ENCODE measurements around the gene ITSN2.
"Not testable (repeated sequence)": the region's sequence is repeated elsewhere in the genome, so short reads cannot be mapped to it uniquely, and the experiment has no call there.

Gene ITSN2

DNA sequence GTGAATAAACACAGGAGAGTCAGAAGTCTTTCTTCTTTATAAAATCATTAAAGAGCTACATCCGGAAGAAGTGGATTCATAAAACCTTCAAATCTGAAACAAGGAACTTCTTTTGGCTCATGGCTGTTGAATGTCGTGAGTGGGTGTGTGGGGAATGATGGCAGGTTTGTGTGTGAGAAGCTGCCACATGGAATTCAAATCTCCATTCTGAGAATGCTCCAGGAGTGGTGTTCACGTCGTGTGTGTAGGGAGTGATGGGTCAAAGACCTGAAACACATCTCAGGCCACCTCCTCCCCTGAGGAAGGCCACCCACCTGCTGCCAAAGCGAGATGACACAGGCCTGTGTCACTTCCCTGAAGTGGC, 156.6 kb downstream of the ITSN2 start:
- H3K27ac ChIP-seq (ENCODE audit: low read depth, low read length, severe bottlenecking): no peak overlapping the region
- H3K4me3 ChIP-seq (ENCODE audit: extremely low read depth, insufficient read depth, low read length, poor library complexity, severe bottlenecking): no peak overlapping the region
- peaks cover 4% of the 10 kb centered on the region for H3K36me3 ChIP-seq (ENCODE audit: control insufficient read depth, insufficient read depth, low read length)
- 90 to 100% methylated on average over 2 of the region's 5 CpGs for WGBS, 2 experiments (ENCODE audit: insufficient coverage in 2 of 2)
- no peaks in the 10 kb centered on the region for H3K4me1 ChIP-seq (ENCODE audit: control insufficient read depth, insufficient read depth, low read length, poor library complexity, severe bottlenecking)
- no peaks in the 10 kb centered on the region for H3K9me3 ChIP-seq (ENCODE audit: control insufficient read depth, low read length)

DNA sequence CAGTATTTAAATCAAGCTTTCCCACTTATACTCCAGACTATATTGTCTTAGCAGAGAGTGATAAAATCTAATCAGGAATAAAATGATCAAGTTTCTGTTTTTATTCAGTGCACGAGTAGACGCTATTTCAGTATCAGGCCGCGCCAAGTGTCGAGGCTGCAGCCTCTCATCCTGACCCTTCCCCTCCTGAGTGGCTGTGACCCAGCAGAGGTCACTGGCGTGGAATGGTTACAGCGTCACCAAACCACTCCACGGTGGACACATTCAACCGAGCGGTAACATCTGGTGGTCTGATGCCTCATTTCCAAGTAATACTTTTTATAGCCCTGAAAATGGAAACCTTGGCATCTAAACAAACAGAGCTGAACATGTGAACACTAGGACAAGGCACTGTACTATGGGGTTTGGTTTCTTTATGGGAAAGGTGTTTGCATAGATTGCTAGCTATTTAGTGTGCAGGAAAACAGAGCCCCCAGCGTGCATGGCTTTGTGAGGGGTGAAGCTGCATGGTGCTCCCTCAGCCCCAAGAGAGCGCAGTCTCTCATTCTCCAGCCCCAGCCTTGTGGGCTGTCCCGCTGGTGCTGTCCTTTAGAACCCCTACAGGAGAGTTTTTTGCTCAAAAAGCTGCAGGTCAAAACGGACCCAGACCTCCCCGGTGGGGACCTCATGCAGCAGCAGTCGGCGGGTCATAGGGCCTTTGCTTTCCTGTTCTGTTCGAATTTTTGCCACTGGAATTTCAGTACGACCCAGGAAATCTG, 157.1 kb downstream of the ITSN2 start:
- WGBS, 2 experiments (ENCODE audit: insufficient coverage in 2 of 2): 85 to 89% methylated on average over 16 to 17 of the region's 19 CpGs
- no peaks in the 10 kb centered on the region for H3K9me3 ChIP-seq (ENCODE audit: control insufficient read depth, low read length)
- no peak overlapping the region for H3K27ac ChIP-seq (ENCODE audit: low read depth, low read length, severe bottlenecking)
- H3K36me3 ChIP-seq (ENCODE audit: control insufficient read depth, insufficient read depth, low read length): peaks cover 4% of the 10 kb centered on the region
- H3K4me3 ChIP-seq (ENCODE audit: extremely low read depth, insufficient read depth, low read length, poor library complexity, severe bottlenecking): no peak overlapping the region
- H3K4me1 ChIP-seq (ENCODE audit: control insufficient read depth, insufficient read depth, low read length, poor library complexity, severe bottlenecking): no peaks in the 10 kb centered on the region

DNA sequence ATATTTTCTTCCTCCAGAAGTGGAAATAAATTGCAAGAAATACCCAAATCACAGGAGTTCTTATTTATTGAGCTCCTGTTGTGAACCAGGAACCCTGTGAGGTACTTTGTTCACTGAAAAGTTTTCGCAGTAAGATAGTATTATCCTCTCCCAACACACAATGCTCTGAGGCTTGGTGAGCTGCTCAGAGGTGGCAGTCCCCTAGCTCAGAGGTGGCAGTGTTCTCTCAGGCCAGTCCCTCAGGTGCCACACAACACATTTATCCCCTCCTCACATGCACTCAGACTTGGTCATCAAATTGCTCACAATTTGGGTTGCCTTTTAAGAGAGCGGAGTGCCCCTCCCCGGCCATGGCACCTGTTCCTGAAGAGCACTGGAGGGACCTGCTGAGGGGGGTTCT, 159.5 kb downstream of the ITSN2 start:
- H3K36me3 ChIP-seq (ENCODE audit: control insufficient read depth, insufficient read depth, low read length): peaks cover 4% of the 10 kb centered on the region
- no peaks in the 10 kb centered on the region for H3K4me1 ChIP-seq (ENCODE audit: control insufficient read depth, insufficient read depth, low read length, poor library complexity, severe bottlenecking)
- H3K9me3 ChIP-seq (ENCODE audit: control insufficient read depth, low read length): no peaks in the 10 kb centered on the region
- 94 to 100% methylated on average over 3 of the region's 3 CpGs for WGBS, 2 experiments (ENCODE audit: insufficient coverage in 2 of 2)
- H3K4me3 ChIP-seq (ENCODE audit: extremely low read depth, insufficient read depth, low read length, poor library complexity, severe bottlenecking): no peak overlapping the region
- H3K27ac ChIP-seq (ENCODE audit: low read depth, low read length, severe bottlenecking): no peak overlapping the region

DNA sequence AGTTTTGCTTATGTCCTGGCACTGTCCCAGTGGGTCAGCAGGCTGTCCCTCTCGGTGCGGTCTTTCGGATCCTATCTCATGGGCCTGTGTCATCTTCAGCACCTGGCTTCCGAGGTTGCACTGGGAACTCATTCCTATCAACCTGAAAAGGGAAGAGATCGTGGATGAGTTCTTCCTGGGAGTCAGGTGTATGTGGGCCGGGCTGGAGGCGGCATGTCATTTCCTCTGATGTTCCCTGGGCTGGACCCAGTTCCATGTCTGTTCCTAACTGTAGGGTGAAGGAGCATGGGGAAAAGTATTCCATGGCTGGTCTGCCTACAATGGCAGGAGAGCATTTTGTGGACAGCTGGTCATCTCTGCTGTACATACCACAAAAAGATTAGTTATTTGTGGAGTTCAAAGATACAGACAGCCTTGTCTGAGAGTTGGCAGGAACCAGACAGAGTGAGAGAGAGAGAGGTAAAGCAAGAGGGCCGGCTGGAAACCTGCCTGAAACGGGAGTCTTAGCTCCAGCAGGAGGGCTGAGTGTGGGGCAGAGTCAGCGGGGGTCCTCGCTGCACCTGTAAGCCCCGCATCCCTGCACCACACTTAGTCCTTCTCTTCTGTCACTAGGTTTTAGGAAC, 160.3 kb downstream of the ITSN2 start:
- 88 to 94% methylated on average over 12 of the region's 12 CpGs for WGBS, 2 experiments (ENCODE audit: insufficient coverage in 2 of 2)
- Histone ChIP-seq H3K27ac (ENCODE audit: low read depth, low read length, severe bottlenecking) (no peak overlapping the region), H3K36me3 (ENCODE audit: control insufficient read depth, insufficient read depth, low read length) (peaks cover 4% of the 10 kb centered on the region)

DNA sequence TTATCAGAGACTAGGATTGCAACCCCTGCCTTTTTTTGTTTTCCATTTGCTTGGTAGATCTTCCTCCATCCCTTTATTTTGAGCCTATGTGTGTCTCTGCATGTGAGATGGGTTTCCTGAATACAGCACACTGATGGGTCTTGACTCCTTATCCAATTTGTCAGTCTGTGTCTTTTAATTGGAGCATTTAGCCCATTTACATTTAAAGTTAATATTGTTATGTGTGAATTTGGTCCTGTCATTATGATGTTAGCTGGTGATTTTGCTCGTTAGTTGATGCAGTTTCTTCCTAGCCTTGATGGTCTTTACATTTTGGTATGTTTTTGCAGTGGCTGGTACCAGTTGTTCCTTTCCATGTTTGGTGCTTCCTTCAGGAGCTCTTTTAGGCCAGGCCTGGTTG, 163.1 kb downstream of the ITSN2 start:
- H3K36me3 ChIP-seq (ENCODE audit: control insufficient read depth, insufficient read depth, low read length); H3K4me1 ChIP-seq (ENCODE audit: control insufficient read depth, insufficient read depth, low read length, poor library complexity, severe bottlenecking); H3K4me3 ChIP-seq (ENCODE audit: extremely low read depth, insufficient read depth, low read length, poor library complexity, severe bottlenecking); H3K27ac ChIP-seq (ENCODE audit: low read depth, low read length, severe bottlenecking); H3K9me3 ChIP-seq (ENCODE audit: control insufficient read depth, low read length): not testable (repeated sequence)
- WGBS, 2 experiments (ENCODE audit: insufficient coverage in 2 of 2): no CpG with 5 or more reads among the region's 1 CpG

More for the DNA sequence above, 160.3 kb downstream of the ITSN2 start:
- Histone ChIP-seq H3K9me3 (ENCODE audit: control insufficient read depth, low read length) (no peaks in the 10 kb centered on the region), H3K4me3 (ENCODE audit: extremely low read depth, insufficient read depth, low read length, poor library complexity, severe bottlenecking) (no peak overlapping the region), H3K4me1 (ENCODE audit: control insufficient read depth, insufficient read depth, low read length, poor library complexity, severe bottlenecking) (no peaks in the 10 kb centered on the region)

DNA sequence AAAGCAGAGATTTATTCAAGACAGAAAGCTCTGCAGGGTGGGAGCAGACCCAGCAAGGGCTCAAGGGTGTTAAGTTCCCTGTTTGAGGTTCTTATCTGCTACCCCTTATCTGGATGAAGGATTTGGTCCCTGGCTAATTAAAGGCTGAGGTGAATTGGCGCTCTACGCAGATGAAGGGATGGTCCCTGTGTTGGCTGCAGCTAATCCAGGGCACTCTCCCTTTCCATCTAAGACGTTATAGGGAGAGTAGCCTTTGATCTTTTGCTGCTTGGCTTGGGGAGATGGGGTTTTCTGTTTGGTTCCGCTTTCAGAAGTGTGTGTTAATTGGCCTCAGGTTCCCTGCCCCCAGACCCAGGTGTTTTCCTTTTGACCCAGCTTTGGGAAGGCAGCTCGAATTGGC, 168.5 kb downstream of the ITSN2 start:
- Histone ChIP-seq H3K4me3 (ENCODE audit: extremely low read depth, insufficient read depth, low read length, poor library complexity, severe bottlenecking) (no peak overlapping the region), H3K9me3 (ENCODE audit: control insufficient read depth, low read length) (no peaks in the 10 kb centered on the region), H3K36me3 (ENCODE audit: control insufficient read depth, insufficient read depth, low read length) (no peaks in the 10 kb centered on the region), H3K4me1 (ENCODE audit: control insufficient read depth, insufficient read depth, low read length, poor library complexity, severe bottlenecking) (no peaks in the 10 kb centered on the region), H3K27ac (ENCODE audit: low read depth, low read length, severe bottlenecking) (no peak overlapping the region)
- WGBS, 2 experiments (ENCODE audit: insufficient coverage in 2 of 2): 86 to 96% methylated on average over 1 to 3 of the region's 5 CpGs

DNA sequence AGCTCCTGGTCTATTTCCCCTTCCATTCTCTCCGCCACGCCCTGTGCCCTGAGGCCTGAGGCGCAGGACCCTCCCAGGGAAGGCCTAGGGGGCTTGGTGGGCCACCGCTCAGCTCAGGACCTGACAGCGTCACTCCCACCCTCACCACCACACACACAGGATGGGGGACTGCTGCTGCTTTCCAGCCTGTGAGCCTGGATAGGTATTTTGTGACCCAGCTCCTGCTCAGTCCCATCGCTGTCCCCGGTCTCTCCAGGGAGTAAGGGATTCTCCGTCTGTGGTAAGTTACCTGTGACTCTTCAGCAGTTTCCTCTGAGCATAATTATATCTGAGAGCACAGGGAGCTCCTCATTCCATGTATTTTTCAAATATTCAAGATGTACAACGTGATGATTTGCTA, 169.2 kb downstream of the ITSN2 start:
- Histone ChIP-seq H3K4me1 (ENCODE audit: control insufficient read depth, insufficient read depth, low read length, poor library complexity, severe bottlenecking) (no peaks in the 10 kb centered on the region), H3K4me3 (ENCODE audit: extremely low read depth, insufficient read depth, low read length, poor library complexity, severe bottlenecking) (no peak overlapping the region), H3K36me3 (ENCODE audit: control insufficient read depth, insufficient read depth, low read length) (no peaks in the 10 kb centered on the region), H3K27ac (ENCODE audit: low read depth, low read length, severe bottlenecking) (no peak overlapping the region), H3K9me3 (ENCODE audit: control insufficient read depth, low read length) (no peaks in the 10 kb centered on the region)
- WGBS, 2 experiments (ENCODE audit: insufficient coverage in 2 of 2): 90 to 95% methylated on average over 7 to 8 of the region's 9 CpGs

DNA sequence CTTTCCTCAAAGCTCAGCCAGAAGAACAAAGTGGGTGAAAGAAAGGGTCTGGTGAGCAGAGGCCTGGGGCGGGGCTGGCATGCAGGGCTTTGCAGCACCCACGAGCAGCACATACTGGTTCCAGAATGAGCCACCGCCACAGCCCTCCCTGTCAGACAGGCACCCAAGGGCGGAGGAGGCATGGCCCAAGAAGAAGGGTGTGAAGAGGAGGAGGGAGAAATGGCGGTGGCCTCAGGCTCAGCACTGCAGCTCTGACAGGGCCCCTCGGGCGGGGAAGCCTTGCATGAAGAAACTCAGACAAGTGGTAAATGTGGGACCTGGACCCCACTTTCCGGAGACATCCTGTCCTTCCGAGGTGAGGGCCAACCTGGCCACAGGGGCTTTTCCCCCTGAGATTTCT, 169.8 kb downstream of the ITSN2 start:
- Histone ChIP-seq H3K36me3 (ENCODE audit: control insufficient read depth, insufficient read depth, low read length) (no peaks in the 10 kb centered on the region), H3K27ac (ENCODE audit: low read depth, low read length, severe bottlenecking) (no peak overlapping the region), H3K4me1 (ENCODE audit: control insufficient read depth, insufficient read depth, low read length, poor library complexity, severe bottlenecking) (no peaks in the 10 kb centered on the region), H3K9me3 (ENCODE audit: control insufficient read depth, low read length) (no peaks in the 10 kb centered on the region), H3K4me3 (ENCODE audit: extremely low read depth, insufficient read depth, low read length, poor library complexity, severe bottlenecking) (no peak overlapping the region)
- 91 to 93% methylated on average over 6 to 8 of the region's 9 CpGs for WGBS, 2 experiments (ENCODE audit: insufficient coverage in 2 of 2)

DNA sequence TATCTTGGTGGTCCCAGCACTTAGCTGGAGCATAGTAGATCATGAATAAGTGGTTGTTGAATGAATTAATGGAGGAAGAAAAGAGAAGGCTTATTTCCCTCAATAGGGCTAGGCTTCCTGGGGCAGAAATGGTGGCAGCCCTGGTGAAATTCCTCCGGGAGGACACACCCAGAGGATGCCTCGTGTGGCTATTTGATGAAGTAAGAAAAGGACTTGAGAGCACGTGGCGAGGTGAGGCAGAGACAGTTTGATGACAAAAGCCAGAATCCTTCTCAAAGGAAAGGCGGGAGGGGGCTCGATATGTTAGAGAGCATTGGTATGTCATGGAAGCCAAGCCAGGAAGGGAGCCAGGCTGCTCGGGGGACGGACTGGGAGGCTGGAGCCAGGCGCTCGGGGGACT, 170.8 kb downstream of the ITSN2 start:
- H3K27ac ChIP-seq (ENCODE audit: low read depth, low read length, severe bottlenecking): no peak overlapping the region
- H3K9me3 ChIP-seq (ENCODE audit: control insufficient read depth, low read length): no peaks in the 10 kb centered on the region
- H3K4me1 ChIP-seq (ENCODE audit: control insufficient read depth, insufficient read depth, low read length, poor library complexity, severe bottlenecking): no peaks in the 10 kb centered on the region
- H3K4me3 ChIP-seq (ENCODE audit: extremely low read depth, insufficient read depth, low read length, poor library complexity, severe bottlenecking): no peak overlapping the region
- H3K36me3 ChIP-seq (ENCODE audit: control insufficient read depth, insufficient read depth, low read length): no peaks in the 10 kb centered on the region
- WGBS, 2 experiments (ENCODE audit: insufficient coverage in 2 of 2): 88% methylated on average over 10 of the region's 10 CpGs

DNA sequence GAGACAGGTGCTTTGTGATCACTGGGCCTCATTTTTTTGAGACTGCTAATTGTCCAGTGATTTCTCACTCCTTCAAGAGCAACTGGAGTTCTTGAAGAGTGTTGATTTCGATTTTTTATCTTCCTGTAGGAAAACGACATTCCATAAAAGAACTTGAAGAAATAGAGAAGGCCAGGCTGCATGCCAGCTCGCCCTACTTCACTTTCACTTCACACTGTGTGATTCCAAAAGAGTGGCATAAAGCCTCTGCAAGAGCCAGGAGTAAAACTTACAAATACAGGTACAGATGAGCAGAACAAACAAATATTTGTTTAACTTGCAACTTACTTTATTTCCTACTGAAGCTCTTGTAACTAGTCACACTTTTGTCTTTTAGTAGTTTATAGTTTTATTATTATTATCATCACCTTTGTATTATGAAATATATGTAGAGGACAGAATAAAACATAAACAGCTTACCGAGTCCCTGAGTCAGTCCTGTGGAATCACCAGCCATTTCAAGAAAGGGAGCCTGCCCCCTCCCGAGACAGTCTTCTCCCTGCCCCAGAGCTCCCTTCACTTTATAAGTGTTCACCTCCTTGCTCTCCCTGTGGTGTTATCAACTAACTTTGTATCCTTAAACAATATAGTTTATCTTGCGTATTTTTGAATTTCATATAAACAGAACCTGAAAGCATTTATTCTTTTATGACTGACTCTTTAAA, 176.8 kb downstream of the ITSN2 start:
- H3K4me1 ChIP-seq (ENCODE audit: control insufficient read depth, insufficient read depth, low read length, poor library complexity, severe bottlenecking): no peaks in the 10 kb centered on the region
- H3K9me3 ChIP-seq (ENCODE audit: control insufficient read depth, low read length): no peaks in the 10 kb centered on the region
- 100% methylated on average over 1 of the region's 6 CpGs for whole genome bisulfite sequencing, 2 experiments (ENCODE audit: insufficient coverage in 2 of 2)
- H3K36me3 ChIP-seq (ENCODE audit: control insufficient read depth, insufficient read depth, low read length): no peaks in the 10 kb centered on the region
- H3K27ac ChIP-seq (ENCODE audit: low read depth, low read length, severe bottlenecking): no peak overlapping the region
- no peak overlapping the region for H3K4me3 ChIP-seq (ENCODE audit: extremely low read depth, insufficient read depth, low read length, poor library complexity, severe bottlenecking)

DNA sequence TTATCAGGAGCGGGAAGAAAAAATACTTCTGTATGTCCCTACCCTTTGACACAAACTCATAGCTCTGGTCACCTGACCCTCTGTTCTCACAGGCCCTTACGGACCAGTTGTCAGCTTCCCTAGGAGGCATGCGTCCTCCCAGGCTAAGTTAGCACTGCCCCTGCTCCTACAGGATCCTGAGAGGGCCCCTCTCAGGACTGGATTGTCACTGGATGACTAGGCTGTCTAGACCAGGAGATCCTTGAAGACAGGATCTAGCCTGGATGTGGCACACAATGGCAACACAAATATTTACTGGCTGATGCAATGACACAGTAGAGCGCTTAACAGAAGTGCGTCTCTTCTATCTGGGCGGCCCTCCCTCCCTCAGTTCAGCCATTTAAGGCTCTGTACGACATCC, 177.8 kb downstream of the ITSN2 start:
- 90 to 95% methylated on average over 4 to 7 of the region's 7 CpGs for WGBS, 2 experiments (ENCODE audit: insufficient coverage in 2 of 2)
- H3K4me3 ChIP-seq (ENCODE audit: extremely low read depth, insufficient read depth, low read length, poor library complexity, severe bottlenecking): no peak overlapping the region
- H3K27ac ChIP-seq (ENCODE audit: low read depth, low read length, severe bottlenecking): no peak overlapping the region
- H3K36me3 ChIP-seq (ENCODE audit: control insufficient read depth, insufficient read depth, low read length): no peaks in the 10 kb centered on the region
- no peaks in the 10 kb centered on the region for H3K9me3 ChIP-seq (ENCODE audit: control insufficient read depth, low read length)
- H3K4me1 ChIP-seq (ENCODE audit: control insufficient read depth, insufficient read depth, low read length, poor library complexity, severe bottlenecking): no peaks in the 10 kb centered on the region

Data from mesodermal cell (in vitro differentiated cells).